Ishikawa (cell line): ENCODE data around the gene RIMBP2.

Experiments
- CEBPB ChIP-seq: IDR thresholded peaks from 2 replicates; pipeline ENCODE4 v1.6.1; 2012
- CREB1 ChIP-seq: IDR thresholded peaks from 2 replicates; pipeline ENCODE4 v1.6.1; 2012; ENCODE audit warnings: low read depth
- EGR1 ChIP-seq: IDR thresholded peaks from 2 replicates; pipeline ENCODE4 v1.6.1; 2012
- EP300 ChIP-seq: IDR thresholded peaks from 2 replicates; pipeline ENCODE4 v1.6.1; 2012; ENCODE audit warnings: borderline replicate concordance
- FOXM1 ChIP-seq: IDR thresholded peaks from 2 replicates; pipeline ENCODE4 v1.6.1; 2012; ENCODE audit warnings: low read depth, borderline replicate concordance
- NFIC ChIP-seq: IDR thresholded peaks from 2 replicates; pipeline ENCODE4 v1.6.1; 2012
- RAD21 ChIP-seq: IDR thresholded peaks from 2 replicates; pipeline ENCODE4 v1.6.1; 2012; ENCODE audit warnings: low read depth
- TAF1 ChIP-seq: IDR thresholded peaks from 2 replicates; pipeline ENCODE4 v1.6.1; 2012; ENCODE audit warnings: low read depth, mild to moderate bottlenecking
- TCF12 ChIP-seq: IDR thresholded peaks from 2 replicates; pipeline ENCODE4 v1.6.1; 2012; ENCODE audit warnings: low read depth
- TEAD4 ChIP-seq: IDR thresholded peaks from 2 replicates; pipeline ENCODE4 v1.6.1; 2012
- YY1 ChIP-seq: IDR thresholded peaks from 2 replicates; pipeline ENCODE4 v1.6.1; 2012; ENCODE audit warnings: low read depth
- ZBTB7A ChIP-seq: IDR thresholded peaks from 2 replicates; pipeline ENCODE4 v1.6.1; 2012; ENCODE audit warnings: low read depth
- TF ChIP-seq, protein P1 (sequence below): IDR thresholded peaks from 2 replicates; pipeline ENCODE4 v1.6.1; 2012
- TF ChIP-seq, protein P2 (sequence below): IDR thresholded peaks from 2 replicates; pipeline ENCODE4 v1.6.1; 2012; ENCODE audit warnings: low read depth, mild to moderate bottlenecking

DNA sequence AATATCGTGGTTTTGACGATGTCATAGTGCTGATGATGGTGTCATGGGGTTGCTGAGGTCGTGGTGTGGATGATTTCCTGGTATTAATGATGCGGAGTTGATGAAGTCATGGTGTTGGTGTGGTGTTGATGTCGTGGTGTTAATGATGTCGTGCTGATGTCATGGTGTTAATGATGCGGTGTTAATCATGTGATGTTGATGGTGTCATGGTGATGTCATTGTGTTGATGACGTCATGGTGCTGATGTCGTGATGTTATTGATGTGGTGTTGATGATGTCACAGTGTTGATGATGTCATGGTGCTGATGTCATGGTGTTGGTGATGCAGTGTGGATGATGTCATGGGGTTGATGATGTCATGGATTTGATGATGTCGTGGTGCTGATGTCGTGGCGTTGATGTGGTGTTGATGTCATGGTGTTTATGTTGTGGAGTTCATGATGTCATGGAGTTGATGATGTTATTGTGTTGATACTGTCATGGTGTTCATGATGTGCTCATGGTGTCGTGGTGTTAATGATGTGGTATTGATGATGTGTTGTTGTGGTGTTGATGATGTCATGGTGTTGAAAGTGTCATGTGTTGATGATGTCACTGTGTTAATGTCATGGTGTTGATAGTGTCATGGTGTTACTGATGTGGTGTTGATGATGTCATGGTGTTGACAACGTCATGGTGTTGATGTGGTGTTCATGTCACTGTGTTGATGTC, 48.5 kb upstream of the RIMBP2 start:
- TF ChIP-seq EP300 (no peak), YY1 (no peak), TAF1 (no peak), EGR1 (no peak), CEBPB (no peak), TCF12 (no peak), FOXM1 (no peak), CREB1 (no peak; the same call in none of the 2 replicates), RAD21 (no peak), TEAD4 (no peak), NFIC (no peak), ZBTB7A (no peak)
- TF ChIP-seq, protein P1, sequence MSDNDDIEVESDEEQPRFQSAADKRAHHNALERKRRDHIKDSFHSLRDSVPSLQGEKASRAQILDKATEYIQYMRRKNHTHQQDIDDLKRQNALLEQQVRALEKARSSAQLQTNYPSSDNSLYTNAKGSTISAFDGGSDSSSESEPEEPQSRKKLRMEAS, result no peak
- TF ChIP-seq, protein P2, sequence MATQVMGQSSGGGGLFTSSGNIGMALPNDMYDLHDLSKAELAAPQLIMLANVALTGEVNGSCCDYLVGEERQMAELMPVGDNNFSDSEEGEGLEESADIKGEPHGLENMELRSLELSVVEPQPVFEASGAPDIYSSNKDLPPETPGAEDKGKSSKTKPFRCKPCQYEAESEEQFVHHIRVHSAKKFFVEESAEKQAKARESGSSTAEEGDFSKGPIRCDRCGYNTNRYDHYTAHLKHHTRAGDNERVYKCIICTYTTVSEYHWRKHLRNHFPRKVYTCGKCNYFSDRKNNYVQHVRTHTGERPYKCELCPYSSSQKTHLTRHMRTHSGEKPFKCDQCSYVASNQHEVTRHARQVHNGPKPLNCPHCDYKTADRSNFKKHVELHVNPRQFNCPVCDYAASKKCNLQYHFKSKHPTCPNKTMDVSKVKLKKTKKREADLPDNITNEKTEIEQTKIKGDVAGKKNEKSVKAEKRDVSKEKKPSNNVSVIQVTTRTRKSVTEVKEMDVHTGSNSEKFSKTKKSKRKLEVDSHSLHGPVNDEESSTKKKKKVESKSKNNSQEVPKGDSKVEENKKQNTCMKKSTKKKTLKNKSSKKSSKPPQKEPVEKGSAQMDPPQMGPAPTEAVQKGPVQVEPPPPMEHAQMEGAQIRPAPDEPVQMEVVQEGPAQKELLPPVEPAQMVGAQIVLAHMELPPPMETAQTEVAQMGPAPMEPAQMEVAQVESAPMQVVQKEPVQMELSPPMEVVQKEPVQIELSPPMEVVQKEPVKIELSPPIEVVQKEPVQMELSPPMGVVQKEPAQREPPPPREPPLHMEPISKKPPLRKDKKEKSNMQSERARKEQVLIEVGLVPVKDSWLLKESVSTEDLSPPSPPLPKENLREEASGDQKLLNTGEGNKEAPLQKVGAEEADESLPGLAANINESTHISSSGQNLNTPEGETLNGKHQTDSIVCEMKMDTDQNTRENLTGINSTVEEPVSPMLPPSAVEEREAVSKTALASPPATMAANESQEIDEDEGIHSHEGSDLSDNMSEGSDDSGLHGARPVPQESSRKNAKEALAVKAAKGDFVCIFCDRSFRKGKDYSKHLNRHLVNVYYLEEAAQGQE, result no peak
